Stimulated activated CD4-positive, alpha-beta T cell treated with anti-CD3 and anti-CD28 coated beads, Interleukin-12 subunit alpha, Interleukin-12 subunit beta, amount 100 ng/mL, for 24 hours (primary cell): ENCODE results near the gene TRAPPC6A.

ENCODE experiments used
- DNase-seq, 2 experiments: peaks; one replicate each; pipeline ENCODE4 v3.0.0-alpha.2; 2020; ENCODE audit warnings: low read depth in 2 of 2

Gene TRAPPC6A

DNA sequence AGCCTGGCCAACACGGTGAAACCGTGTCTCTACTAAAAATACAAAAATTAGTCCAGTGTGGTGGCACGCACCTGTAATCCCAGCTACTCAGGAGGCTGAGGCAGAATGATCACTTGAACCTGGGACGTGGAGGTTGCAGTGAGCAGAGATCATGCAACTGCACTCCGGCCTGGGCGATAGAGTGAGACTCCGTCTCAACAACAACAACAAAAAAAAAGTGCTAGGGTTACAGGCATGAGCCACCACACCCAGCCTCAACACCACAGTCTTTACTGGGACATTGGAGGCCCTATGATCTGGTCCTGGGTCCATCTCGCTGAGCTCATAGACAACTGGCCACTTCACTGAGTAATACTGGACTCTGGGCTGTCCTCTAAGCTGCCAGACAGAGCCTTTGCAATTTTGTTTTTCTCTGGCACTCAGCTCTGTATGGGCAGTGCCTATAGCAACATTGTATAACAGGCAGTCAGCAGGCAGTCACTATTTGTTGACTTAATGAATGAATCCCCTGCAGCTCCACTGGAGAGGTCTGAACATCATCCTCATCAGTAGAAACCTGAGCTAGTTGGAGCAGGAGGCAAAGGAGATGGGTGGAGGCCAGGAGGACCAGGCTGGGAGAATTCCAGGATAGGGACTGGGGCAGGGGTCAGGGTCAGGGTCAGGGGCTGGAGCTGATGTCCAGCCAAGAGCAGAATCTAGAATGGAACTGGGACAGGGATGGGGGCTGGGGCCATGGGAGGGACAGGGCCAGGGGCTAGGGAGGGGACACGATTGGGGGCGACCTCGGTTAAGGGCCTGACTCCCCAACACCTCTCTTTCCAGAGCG is 8.7 kb upstream of the TRAPPC6A start:
- DNase-seq, result no peak

DNA sequence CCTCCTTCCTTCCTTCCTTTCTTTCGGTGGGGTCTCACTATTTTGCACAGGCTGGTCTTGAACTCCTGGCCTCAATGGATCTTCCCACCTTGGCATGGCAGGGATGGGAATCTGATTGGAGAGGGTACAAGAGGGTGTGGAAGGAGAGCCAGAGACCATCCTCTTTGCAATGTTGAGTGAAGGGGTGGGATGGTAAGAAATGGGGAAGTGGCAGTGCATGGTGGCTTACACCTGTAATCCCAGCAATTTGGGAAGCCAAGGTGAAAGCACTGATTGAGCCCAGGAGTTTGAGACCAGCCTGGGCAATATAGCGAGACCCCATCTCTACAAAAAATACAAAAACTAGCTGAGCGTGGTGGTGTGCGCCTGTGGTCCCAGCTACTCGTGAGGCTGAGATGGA is 6.1 kb upstream of the TRAPPC6A start:
- no peak for DNase-seq

DNA sequence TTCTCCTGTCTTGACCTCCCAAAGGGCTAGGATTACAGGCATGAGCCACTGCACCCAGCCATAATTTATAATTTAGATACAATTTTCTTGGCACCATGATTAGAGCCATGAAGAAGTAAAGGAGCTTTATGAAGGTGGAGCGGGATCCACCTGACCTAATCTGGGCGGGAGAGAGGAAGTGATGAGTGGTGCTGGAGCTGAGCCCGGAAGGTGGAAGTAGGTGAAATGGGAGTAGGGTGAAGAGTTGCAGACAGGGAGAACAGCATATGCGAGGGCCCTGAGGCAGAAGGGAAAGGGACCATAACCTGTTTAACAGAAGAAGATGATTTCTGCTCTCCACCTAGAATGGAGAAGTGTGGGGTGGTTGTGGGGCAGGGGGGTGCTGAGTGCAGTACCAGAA is 4.7 kb upstream of the TRAPPC6A start:
- no peak for DNase-seq

DNA sequence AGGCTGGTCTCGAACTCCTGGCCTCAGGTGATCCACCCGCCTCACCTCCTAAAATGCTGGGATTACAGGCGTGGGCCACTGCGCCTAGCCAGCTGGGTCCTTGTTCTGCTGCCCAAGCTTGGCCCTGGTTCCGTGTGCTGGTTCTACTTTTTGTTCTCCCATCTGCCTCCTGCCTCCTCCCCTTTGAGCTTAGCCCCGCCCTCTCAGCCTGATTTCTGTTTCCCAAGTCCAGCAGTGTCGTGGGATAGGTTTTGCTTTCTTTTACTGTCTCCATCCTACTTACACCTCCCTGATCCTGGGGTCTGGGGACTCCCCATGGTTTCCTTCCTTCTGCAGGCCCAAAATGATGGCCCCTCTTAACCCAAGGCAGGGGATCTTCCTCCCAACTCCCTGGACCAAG is 2.9 kb upstream of the TRAPPC6A start:
- no peak for DNase-seq

DNA sequence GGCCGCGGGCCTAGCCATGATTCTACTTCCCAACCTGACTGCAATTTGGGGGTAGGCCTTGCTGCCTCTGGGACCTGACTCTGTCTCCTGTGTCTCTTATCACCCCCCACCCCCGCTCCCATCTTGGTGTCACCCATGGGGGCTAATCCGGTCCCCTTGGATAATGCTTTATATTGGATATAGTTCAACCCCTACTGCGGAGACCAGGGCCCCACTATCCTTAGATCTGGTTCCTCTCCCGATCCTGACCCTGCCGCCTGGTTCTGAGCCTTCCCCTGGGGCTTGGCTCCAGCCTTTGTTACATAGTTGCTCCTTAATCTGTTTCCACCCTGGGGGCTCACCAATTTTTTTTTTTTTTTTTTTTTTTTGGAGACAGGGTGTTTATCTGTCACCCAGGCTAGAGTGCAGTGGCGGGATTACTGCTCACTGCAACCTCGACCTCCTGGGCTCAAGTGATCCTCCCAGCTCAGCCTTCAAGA is 1.9 kb upstream of the TRAPPC6A start:
- DNase-seq, result no peak

DNA sequence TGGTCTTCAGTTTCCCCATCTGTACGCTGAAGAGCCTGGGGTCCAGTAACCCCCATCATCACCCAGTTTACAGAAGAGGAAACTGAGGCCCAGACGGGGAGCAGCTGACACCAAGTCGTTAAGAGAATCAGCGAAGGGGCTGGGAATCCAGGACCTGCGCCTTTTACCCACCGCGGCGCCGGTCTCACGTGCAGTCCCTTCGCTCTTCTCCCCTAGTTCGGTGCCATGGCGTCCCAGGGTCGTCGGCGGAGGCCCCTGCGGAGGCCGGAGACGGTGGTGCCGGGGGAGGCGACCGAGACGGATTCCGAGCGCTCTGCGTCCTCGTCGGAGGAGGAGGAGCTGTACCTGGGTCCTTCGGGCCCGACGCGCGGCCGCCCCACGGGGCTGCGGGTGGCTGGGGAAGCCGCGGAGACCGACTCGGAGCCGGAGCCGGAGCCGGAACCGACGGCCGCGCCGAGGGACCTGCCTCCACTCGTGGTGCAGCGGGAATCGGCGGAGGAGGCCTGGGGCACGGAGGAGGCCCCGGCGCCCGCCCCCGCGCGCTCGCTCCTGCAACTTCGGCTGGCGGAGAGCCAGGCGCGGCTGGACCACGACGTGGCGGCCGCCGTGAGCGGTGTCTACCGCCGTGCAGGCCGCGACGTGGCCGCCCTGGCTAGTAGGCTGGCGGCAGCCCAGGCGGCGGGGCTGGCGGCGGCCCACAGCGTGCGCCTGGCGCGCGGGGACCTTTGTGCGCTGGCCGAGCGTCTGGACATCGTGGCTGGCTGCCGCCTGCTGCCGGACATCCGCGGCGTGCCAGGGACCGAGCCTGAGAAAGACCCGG is 1.2 kb upstream of the TRAPPC6A start:
- peak in 1 of 2 experiments; percentile 22 for DNase-seq

DNA sequence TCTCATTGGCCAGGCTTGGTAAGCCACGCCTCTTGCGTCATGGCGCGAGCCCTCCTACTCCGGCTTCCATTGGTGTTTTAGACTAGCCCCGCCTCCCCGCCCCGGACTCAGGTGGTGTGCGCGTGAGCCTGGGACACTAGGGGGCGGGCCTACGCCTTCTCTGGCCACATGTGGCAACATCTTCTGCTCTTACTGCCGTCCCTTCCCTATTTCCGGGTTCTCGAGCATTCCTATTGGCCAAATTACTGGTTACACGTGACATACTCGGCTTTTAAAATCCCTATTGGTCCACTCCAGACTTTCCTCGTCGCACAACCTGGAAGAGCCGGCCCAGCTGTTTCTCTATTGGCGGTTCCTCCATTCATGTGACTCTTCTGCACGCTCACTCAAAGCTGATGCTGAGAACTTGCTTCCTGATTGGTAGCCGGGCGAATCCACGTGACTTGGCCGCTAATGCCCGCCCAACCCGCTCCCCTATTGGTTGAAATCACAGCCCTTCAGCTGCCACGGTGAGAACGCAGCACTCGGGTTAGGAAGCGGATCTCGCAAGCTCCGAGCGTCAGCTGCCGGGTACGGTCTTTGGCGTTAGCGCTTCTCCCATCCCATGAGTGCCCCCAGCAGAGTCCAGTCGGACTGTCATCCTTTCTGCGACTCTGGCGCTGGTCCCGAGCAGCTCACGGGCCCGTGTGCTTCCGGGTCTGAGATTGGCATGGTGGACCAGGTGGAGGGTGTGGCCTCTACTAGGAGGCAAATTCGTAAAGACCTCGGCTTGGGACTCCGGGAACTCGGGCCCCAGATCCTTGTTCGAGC is 430 bp upstream of the TRAPPC6A start, which contains the start of gene BLOC1S3:
Gene BLOC1S3, plus strand, starts transcription at position 523 of the 810 bp plus-strand sequence. CDS start 513 bp downstream, outside the sequence.
- peak; percentile 99 to 100 for DNase-seq

DNA sequence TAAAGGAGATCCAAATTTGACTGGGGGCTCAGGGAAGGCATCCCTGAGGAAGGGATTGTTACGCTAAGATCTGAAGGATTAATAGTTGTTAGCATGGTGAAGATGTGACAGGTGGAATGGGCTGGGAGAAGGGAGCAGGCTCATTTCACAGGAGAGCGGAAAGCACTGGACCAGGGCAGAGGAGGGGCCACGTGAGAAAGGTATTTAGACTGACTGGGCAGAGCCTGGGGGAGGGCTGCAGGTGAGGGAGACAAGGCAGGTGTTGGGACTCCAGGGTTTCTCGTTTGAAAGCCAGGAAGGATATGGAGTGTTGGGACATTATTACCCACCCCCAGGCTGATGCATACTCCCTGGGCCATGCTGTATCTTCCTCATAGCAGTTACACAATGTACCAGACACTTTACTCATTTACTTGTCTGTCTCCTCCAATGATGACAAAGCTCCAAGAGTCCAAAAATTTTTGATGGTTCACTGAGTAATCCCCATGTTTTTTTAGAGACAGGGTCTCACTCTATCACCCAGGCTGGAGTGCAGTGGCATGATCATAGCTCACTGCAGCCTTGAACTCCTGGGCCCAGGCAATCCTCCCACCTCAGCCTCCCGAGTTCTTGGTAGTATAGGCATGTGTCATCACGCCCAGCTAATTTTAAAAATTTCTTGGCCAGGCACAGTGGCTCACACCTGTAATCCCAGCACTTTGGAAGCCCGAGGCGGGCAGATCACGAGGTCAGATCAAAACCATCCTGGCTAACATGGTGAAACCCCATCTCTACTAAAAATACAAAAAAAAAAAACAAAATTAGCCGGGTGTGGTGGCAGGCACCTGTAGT is 2.3 kb downstream of the TRAPPC6A start:
- no peak for DNase-seq

DNA sequence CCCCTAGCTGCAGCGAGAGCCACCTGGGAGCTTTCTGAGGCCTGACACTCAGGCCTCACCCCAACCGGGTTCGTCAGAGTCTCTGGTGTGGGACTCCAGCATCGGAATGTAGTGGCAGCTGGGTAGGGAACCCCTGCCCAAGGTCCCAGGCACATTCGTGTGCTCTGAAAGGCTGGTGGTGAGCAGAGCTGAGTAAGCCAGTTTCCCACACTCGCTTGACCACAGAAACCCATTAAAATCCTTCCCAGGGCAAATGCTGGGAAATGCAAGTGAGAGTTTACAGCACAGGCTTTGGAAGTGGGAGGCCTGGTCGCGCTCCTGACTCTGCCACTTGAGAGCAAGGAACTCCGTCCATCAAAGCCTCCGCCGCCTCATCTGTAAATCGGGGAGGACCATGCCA is 4.2 kb downstream of the TRAPPC6A start:
- DNase-seq, result no peak

DNA sequence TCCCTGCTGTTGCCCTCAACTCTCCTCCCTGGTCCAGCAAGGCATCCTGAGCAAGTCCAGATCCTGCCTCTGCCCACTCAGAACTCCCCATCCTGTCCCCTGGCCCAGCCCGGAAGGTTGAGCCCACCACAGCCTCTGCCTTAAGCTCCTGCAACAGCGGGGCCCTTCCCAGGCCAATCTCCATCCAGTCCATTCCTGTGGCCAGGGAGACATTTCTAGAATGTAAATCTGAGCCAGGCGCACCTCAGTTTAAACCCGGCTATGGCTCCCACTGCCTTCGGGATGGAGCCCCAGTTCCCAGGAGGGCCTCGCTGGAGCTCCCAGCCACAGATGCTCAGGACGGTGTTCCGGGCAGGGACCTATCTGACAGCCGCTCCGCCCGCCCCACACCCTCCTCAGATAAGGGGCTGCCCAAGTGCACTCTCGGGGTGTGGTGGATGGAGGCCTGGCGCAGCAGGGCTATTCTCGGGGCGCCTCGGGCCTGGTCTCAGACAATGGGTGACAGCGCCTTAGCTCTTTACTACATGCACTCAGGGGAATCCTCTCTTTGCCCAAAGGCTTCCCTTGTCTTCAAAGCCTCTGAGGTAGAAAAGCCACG is 5.3 kb downstream of the TRAPPC6A start:
- no peak for DNase-seq

DNA sequence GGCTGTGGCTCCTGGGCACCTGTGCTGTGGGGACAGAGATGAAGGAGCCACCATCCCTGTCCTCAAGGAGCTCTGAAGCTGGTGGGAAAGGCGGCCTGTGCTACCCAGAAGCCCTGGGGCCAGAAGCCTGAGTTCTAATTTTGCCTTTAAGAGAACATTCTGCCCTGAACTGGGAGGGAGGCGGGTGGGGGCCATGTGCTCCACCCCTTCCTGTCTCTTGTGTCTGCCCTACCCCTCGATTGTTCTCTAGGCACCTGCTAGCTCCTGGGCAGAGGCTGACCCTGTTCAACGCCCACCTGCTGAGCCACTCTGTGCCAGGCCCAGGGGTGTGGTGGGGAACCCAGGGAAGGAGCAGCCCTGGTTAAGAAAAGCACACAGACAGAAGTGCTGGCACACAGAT is 5.9 kb downstream of the TRAPPC6A start:
- no peak for DNase-seq

DNA sequence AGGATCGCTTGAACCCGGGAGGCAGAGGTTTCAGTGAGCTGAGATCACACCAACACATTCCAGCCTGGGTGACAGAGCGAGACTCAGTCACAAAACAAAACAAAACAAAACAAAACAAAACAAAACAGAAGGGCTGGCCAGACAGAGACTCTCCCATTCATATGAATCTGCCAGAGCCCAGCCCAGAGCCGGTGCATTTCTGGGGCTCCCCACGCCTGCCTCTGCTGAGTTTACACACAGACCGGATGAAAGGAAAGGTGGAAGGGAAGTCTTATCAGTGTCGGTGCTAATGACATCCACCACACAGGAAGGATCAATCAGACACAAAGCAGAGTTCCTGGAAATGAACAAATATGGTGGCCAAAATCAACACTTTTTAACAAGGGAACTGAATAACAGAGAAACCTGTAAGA is 6.8 kb downstream of the TRAPPC6A start:
- no peak for DNase-seq

DNA sequence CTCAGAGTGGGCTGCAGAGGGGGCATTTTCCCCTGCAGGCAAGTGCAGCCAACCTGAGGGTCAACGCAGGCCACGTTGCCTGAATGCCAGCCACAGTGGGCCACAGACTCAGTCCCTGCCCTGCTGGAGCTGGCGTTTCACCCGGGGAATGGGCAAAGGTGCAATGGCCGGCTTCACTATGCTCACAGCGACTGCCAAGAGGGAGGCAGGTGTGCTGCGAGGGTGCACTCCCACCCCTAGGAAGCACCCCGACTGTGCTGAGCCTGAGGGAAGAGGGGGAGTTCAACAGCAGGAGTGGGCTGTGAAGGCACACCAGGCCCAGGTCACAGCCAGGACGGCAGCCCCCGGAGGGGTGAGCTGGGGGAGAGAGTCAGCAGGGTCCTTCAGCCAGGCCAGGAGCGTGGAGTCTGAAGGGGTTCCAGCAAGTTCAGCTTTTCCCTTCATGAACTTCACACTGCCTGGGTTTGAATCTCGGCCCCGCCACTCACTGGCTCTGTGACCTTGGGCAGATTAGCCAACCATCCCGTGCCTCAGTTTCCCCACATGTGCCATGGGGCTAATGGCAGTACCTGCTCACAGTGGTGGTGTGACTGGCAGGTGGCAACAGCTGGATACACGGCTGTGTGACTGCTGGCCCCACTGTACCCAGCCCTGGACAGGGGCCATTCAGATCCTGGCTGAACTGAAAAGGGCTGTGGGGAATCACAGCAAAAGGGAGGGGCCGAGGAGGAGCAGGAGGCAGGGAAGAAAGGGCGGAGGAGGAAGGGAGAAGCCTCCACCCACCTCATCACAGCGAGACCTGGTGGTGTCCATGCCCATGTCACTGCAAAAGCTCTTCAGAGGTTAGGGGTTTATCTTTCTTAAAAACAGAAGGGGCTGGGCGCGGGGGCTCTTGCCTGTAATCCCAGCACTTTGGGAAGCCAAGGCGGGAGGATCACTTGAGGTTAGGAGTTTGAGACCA is 7.6 kb downstream of the TRAPPC6A start:
- DNase-seq, result no peak

DNA sequence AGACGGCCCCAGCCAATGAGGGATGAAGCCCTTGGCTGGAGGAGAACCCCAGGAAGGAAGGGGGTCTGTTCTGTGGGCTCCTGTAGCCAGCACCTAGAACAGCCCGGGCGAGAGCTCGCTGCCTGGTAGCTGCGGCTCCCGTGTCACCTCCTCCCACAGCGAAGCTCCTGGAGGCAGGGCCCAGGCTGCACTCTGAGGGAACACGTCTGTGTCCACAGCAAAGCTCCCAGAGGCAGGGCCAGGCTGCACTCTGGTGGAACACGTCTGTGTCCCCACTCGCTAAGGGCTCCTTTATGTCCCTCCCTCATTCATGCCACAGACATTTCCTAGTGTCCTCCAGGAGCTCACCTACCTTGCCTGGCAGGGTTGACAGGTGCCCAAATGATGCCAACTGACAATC is 8.4 kb downstream of the TRAPPC6A start:
- DNase-seq, result no peak

DNA sequence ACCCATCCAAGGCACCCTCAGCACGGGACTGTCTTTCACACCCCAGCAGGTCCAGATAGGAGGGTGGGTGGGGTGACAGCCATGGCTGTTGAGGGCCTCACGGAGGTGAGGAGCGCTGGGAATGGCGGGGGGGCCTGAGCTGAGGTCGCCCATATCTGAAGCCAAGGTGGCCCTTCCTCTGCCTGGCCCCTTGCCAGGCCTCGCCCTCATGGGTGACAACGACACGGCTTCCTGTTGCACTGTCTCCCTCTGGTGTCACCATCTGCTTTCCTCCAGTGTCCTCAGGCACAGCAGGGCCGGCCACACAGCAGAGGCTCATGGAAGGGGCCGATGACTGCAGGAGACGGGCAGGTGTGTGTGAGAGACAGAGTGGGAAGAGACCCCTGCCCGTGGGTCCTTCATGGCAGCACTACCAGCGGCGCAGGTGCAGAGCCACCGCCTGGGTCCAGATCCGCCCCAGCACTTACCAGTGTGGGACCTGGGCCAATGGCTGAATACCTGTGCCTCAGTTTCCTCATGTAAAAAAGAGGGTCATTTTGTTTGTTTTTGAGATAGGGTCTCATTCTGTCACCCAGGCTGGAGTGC is 9.2 kb downstream of the TRAPPC6A start:
- no peak for DNase-seq

DNA sequence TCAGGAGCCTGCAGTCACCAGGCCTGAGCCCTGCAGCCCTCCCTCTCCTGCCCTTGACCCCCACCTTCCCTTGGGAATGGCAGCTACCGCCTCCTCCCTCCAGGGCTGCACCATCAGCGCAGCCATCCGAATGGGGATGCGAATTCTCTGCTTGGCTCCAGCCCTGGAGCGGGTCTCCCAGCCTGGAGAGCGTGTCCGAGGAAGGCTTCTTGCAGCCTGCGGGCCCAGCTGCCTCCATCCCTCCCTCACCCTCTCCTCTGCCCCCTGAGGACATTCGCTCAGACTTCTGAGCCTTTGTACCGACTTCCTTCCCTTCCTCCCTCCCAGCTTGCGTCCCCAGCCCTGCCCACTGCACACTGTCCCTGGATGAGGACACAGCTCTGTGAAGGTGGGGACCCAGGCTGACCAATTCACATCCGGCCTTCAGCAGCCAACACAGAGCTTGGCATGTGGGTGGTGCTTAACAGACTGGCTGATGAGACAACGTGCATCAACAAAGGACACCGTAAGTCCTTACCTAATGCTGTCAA is 11.2 kb downstream of the TRAPPC6A start:
- no peak for DNase-seq

DNA sequence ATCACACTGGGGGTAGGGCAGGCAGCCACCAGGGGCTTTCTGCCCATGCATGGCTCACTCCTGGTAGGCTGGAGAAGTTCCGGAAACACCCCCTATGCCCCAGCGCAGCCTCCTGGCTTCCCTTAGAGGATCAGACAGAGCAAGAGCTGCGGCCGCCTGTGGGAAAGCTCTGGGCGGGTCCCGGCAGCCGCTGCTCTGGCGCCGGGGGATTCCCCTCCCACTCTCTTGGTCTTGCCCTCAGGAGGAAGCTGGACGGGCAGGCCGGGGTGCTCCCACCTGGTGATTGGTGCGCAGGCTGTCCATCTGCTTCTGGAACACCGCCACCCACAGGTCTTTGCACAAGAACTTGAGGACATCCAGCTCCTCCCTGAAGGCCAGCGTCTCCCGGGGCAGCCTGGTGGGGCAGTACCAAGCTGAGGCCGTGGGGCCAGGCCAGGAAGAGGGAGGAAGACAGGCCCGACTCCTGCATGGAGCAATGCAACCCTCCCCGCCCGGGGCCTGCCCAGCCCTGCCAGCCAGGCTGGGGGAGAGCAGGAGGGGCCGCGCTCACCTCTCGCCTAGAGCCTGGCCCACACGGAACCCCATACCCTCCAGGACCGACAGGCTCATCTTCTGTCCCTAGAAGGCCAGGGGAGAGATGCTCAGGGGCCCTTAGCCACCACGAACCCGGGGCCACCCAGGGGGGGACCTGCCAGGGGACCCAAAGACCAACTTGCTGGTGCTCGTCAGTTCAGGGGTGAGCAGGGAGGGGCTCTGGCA is 13.3 kb downstream of the TRAPPC6A start:
- peak; percentile 33 to 62 for DNase-seq
